Neural progenitor cell (in vitro differentiated cells): ENCODE results near the gene CBFA2T3. TPM values are rescaled to one million over a fixed set of nuclear protein-coding genes. Genes with fewer than 3 reads are reported as not detected.
A peak's percentile ranks its signal among the peaks of the same experiment; 100 is the strongest.

Source experiments
- DNase-seq: peaks from one replicate; pipeline ENCODE4 v3.0.0-alpha.2; 2016; ENCODE audit warnings: low spot score
- H2AFZ ChIP-seq: fragments of 200-600 bp; sonication (generic); replicated peaks from 2 replicates; pipeline ENCODE4 v1.6.1; 2016; ENCODE audit warnings: antibody characterized with exemption
- H3F3A ChIP-seq: fragments of 200-600 bp; sonication (generic); 2 replicates; pipeline ENCODE4 v1.6.1; 2016; ENCODE audit warnings: antibody characterized with exemption, low read depth
- H3K27ac ChIP-seq: fragments of 200-600 bp; sonication (generic); 2 replicates; pipeline ENCODE4 v1.5.1; 2016; ENCODE audit warnings: mild to moderate bottlenecking
- H3K27me3 ChIP-seq: fragments of 200-600 bp; sonication (generic); 2 replicates; pipeline ENCODE4 v1.6.1; 2016; ENCODE audit warnings: mild to moderate bottlenecking, moderate library complexity
- H3K36me3 ChIP-seq: fragments of 200-600 bp; sonication (generic); 2 replicates; pipeline ENCODE4 v1.5.1; 2016
- H3K4me1 ChIP-seq: fragments of 200-600 bp; sonication (generic); 2 replicates; pipeline ENCODE4 v1.6.1; 2016; ENCODE audit warnings: mixed run types
- H3K4me2 ChIP-seq: fragments of 200-600 bp; sonication (generic); 2 replicates; pipeline ENCODE4 v1.6.1; 2016
- H3K4me3 ChIP-seq: fragments of 200-600 bp; sonication (generic); 2 replicates; pipeline ENCODE4 v1.5.1; 2016
- H3K79me2 ChIP-seq: fragments of 200-600 bp; sonication (generic); 2 replicates; pipeline ENCODE4 v1.6.1; 2016; ENCODE audit warnings: low read depth
- H3K9ac ChIP-seq: fragments of 200-600 bp; sonication (generic); 2 replicates; pipeline ENCODE4 v1.6.1; 2016
- H3K9me3 ChIP-seq: fragments of 200-600 bp; sonication (generic); 2 replicates; pipeline ENCODE4 v1.5.1; 2016; ENCODE audit warnings: low read depth
- H4K20me1 ChIP-seq: fragments of 200-600 bp; sonication (generic); 2 replicates; pipeline ENCODE4 v1.6.1; 2016; ENCODE audit warnings: low read depth
- H3K27ac Mint-ChIP-seq: 3 replicates; pipeline ENCODE4 v1.8.0; 2021; ENCODE audit warnings: mixed read lengths
- H3K27me3 Mint-ChIP-seq: 2 replicates; pipeline ENCODE4 v1.8.0; 2022; ENCODE audit warnings: low read depth, mild to moderate bottlenecking, inconsistent platforms, moderate library complexity, mixed read lengths; ENCODE audit not compliant: insufficient read depth
- H3K36me3 Mint-ChIP-seq: 3 replicates; pipeline ENCODE4 v1.8.0; 2021; ENCODE audit warnings: mixed read lengths
- H3K4me1 Mint-ChIP-seq: 3 replicates; pipeline ENCODE4 v1.8.0; 2021; ENCODE audit warnings: mixed read lengths
- H3K4me3 Mint-ChIP-seq: 3 replicates; pipeline ENCODE4 v1.8.0; 2021; ENCODE audit warnings: mild to moderate bottlenecking, moderate library complexity, mixed read lengths
- H3K9me3 Mint-ChIP-seq: 3 replicates; pipeline ENCODE4 v1.8.0; 2020; ENCODE audit warnings: mixed read lengths
- CTCF ChIP-seq: fragments of 200-600 bp; sonication (generic); IDR thresholded peaks from 2 replicates; pipeline ENCODE4 v1.5.1; 2017; ENCODE audit warnings: antibody characterized with exemption, mild to moderate bottlenecking
- EZH2 ChIP-seq: fragments of 200-600 bp; sonication (generic); IDR thresholded peaks from 2 replicates; pipeline ENCODE4 v1.6.1; 2017; ENCODE audit warnings: antibody characterized with exemption, mild to moderate bottlenecking, moderate library complexity
- EZH2phosphoT487 ChIP-seq: fragments of 200-600 bp; sonication (generic); IDR thresholded peaks from 2 replicates; pipeline ENCODE4 v1.6.1; 2017; ENCODE audit warnings: antibody characterized with exemption
- total RNA-seq: library from RNA; depleted of rRNA; stranded (reverse); fragments of >200 nt; gene quantifications from 2 replicates; pipeline ENCODE4 v1.2.3, GENCODE V29; 2015; ENCODE audit warnings: low replicate concordance

The CBFA2T3 gene
- total RNA-seq, 1 donor from 2014 or later = 0.22 TPM

GRCh38 chr16:88855176-88855575, 121.8 kb downstream of the CBFA2T3 start:
- Histone ChIP-seq H3K9me3 (no peaks in the 10 kb centered on the region), H3K27ac (no peak overlapping the region), H4K20me1 (peaks cover 14% of the 10 kb centered on the region), H3K4me2 (no peak overlapping the region), H2AFZ (no peak overlapping the region), H3K9ac (no peak overlapping the region), H3K4me1 (peaks cover 4% of the 10 kb centered on the region), H3K79me2 (peaks cover 14% of the 10 kb centered on the region), H3K36me3 (no peaks in the 10 kb centered on the region), H3F3A (peaks cover 4% of the 10 kb centered on the region), H3K27me3 (no peaks in the 10 kb centered on the region), H3K4me3 (no peak overlapping the region)
- Mint-ChIP-seq H3K4me1 (peaks cover 24% of the 10 kb centered on the region), H3K27ac (peak overlapping the region; percentile 44), H3K4me3 (peak overlapping the region; percentile 85), H3K27me3 (peaks cover 2% of the 10 kb centered on the region), H3K9me3 (no peaks in the 10 kb centered on the region), H3K36me3 (peaks cover 5% of the 10 kb centered on the region)
- DNase-seq = no peak
- TF ChIP-seq CTCF = no peak
- no peak for TF ChIP-seq EZH2phosphoT487
- TF ChIP-seq EZH2 = no peak

DNA sequence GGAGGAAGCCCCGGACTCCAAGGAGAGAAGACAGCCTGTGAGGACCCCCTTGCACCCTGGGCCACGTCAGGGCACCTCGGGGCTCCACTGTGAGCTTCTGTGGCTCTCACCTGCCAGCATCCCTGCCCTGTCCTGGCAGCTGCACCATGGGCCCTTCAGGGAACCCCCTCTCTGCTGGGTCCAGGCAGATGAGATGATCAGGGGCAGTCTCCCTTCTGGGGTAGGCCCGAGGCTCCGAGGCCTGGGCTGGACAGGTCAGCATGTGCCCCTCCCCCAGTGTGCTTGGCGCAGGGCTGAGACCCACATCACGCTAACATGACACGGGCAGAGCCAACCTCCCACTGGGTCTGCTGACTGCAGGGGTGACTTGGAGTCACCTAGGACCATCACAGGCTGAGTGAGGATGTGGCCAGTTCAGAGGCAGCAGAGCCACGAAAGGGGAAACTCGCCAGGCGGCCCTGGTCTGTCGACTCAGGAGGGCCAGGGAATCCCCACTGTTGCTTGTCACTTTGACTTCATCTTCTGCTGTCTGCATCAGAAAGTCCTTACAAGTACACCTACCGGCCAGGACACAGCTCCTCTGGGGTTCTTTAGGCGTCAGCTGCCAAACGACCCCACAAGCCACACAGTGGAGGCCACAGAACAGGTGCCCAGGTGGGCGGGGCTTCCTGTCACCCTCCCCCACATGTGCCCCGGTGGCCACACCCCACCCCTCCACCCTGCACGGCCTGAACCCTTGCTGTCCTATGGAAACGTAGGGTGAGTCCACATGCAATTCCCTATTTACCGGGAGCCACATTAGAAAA, 122.5 kb downstream of the CBFA2T3 start:
- H3K4me1 Mint-ChIP-seq = peaks cover 24% of the 10 kb centered on the region
- H3K4me3 ChIP-seq = no peak overlapping the region
- no peaks in the 10 kb centered on the region for H3K9me3 Mint-ChIP-seq
- H3K4me1 ChIP-seq = peaks cover 4% of the 10 kb centered on the region
- no peaks in the 10 kb centered on the region for H3K9me3 ChIP-seq
- peaks cover 4% of the 10 kb centered on the region for H3K36me3 Mint-ChIP-seq
- no peak overlapping the region for H2AFZ ChIP-seq
- H3K79me2 ChIP-seq = peaks cover 14% of the 10 kb centered on the region
- no peak overlapping the region for H3K4me2 ChIP-seq
- TF ChIP-seq EZH2phosphoT487 = no peak
- no peak for TF ChIP-seq EZH2
- TF ChIP-seq CTCF = no peak
- H3F3A ChIP-seq = peaks cover 4% of the 10 kb centered on the region
- peak overlapping the region; percentile 85 for H3K4me3 Mint-ChIP-seq
- H3K27ac ChIP-seq = no peak overlapping the region
- no peak for DNase-seq
- H3K27ac Mint-ChIP-seq = no peak overlapping the region
- no peaks in the 10 kb centered on the region for H3K36me3 ChIP-seq
- H3K27me3 ChIP-seq = no peaks in the 10 kb centered on the region
- peaks cover 2% of the 10 kb centered on the region for H3K27me3 Mint-ChIP-seq
- H3K9ac ChIP-seq = no peak overlapping the region
- peaks cover 14% of the 10 kb centered on the region for H4K20me1 ChIP-seq

- Histone ChIP-seq H4K20me1 (peaks cover 12% of the 10 kb centered on the region), H3K9ac (no peak overlapping the region), H3K79me2 (peaks cover 12% of the 10 kb centered on the region), H3K27me3 (no peaks in the 10 kb centered on the region), H3K4me1 (peaks cover 4% of the 10 kb centered on the region), H2AFZ (no peak overlapping the region), H3K4me2 (no peak overlapping the region), H3F3A (peaks cover 4% of the 10 kb centered on the region), H3K36me3 (no peaks in the 10 kb centered on the region), H3K9me3 (no peaks in the 10 kb centered on the region), H3K4me3 (no peak overlapping the region), H3K27ac (no peak overlapping the region)
- peaks cover 4% of the 10 kb centered on the region for H3K27me3 Mint-ChIP-seq
- no peak overlapping the region for H3K27ac Mint-ChIP-seq
- H3K4me3 Mint-ChIP-seq = no peak overlapping the region
- H3K9me3 Mint-ChIP-seq = no peaks in the 10 kb centered on the region
- TF ChIP-seq EZH2 (no peak), EZH2phosphoT487 (no peak), CTCF (no peak)
- H3K36me3 Mint-ChIP-seq = peaks cover 6% of the 10 kb centered on the region
- DNase-seq = no peak
- peaks cover 22% of the 10 kb centered on the region for H3K4me1 Mint-ChIP-seq
Observed at GRCh38 chr16:88853325-88853941, 123.6 kb downstream of the CBFA2T3 start.
